Measurements from ENCODE around the gene NDUFV3. TPM values are rescaled to one million over a fixed set of nuclear protein-coding genes. Genes with fewer than 3 reads are reported as not detected.
"Not testable (repeated sequence)": the region's sequence is repeated elsewhere in the genome, so short reads cannot be mapped to it uniquely, and the experiment has no call there.

NDUFV3 gene
- total RNA-seq, 2 experiments from 2014 or later, result 23.1 to 29.4 TPM

DNA sequence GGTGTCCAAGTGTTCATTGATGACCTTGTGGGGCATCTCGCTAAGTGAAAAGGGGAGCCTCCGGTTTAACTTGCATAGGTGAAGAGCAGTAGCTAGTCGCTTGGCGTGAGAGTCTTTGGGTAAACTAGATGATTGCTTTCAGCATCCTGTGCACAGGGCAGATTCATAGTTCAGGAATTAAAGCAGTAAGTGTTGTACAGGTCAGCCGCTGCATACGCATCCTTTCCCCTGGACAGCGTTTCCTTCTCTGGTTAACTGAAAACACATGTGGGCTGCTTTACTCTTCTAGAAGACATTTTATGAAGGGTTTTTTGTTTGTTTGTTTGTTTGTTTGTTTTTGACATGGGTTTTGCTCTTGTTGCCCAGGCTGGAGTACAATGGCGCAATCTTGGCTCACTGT, 12.1 kb downstream of the NDUFV3 start:
- POLR2A ChIA-PET, result interaction anchor here (0.7 kb wide), 1 partner anchor 12 kb away, joined by 3 read pairs; the partner anchor contains the start of gene NDUFV3
- no peaks in the 10 kb centered on the region for H3K4me1 ChIP-seq (ENCODE audit: insufficient read depth, low read length, poor library complexity, severe bottlenecking)
- H3K36me3 ChIP-seq (ENCODE audit: insufficient read depth, low read length), result peaks cover 48% of the 10 kb centered on the region
- intact Hi-C loops (cut with micrococcal nuclease; ENCODE audit: unreplicated experiment), result loop anchor here (10.0 kb wide), 1 partner anchor 50 kb away; no protein-coding TSS in a partner anchor
- H2AFZ ChIP-seq (ENCODE audit: low read length), result no peak overlapping the region
- no peaks in the 10 kb centered on the region for H3K9me2 ChIP-seq (ENCODE audit: insufficient read depth, low read length)
- no peak overlapping the region for H3K27ac ChIP-seq (ENCODE audit: low read depth, low read length, poor library complexity, severe bottlenecking)
- no peak for DNase-seq (ENCODE audit: low spot score)
- no peak for TF ChIP-seq EZH2phosphoT487 (IDR thresholded peaks at IDR 0.05; ENCODE audit: borderline replicate concordance, low read depth, low read length)
- TF ChIP-seq, protein P1, sequence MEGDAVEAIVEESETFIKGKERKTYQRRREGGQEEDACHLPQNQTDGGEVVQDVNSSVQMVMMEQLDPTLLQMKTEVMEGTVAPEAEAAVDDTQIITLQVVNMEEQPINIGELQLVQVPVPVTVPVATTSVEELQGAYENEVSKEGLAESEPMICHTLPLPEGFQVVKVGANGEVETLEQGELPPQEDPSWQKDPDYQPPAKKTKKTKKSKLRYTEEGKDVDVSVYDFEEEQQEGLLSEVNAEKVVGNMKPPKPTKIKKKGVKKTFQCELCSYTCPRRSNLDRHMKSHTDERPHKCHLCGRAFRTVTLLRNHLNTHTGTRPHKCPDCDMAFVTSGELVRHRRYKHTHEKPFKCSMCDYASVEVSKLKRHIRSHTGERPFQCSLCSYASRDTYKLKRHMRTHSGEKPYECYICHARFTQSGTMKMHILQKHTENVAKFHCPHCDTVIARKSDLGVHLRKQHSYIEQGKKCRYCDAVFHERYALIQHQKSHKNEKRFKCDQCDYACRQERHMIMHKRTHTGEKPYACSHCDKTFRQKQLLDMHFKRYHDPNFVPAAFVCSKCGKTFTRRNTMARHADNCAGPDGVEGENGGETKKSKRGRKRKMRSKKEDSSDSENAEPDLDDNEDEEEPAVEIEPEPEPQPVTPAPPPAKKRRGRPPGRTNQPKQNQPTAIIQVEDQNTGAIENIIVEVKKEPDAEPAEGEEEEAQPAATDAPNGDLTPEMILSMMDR (conservative IDR thresholded peaks at IDR 0.05; ENCODE audit: low read length), result no peak
- CTCF ChIA-PET (ENCODE audit: unreplicated experiment), result no interaction called here
- no peak overlapping the region for H3K4me3 ChIP-seq (ENCODE audit: low read depth, low read length, poor library complexity, severe bottlenecking)
- no peaks in the 10 kb centered on the region for H4K20me1 ChIP-seq (ENCODE audit: insufficient read depth, low read length)
- no peaks in the 10 kb centered on the region for H3K79me2 ChIP-seq (ENCODE audit: insufficient read depth, low read depth, low read length)
- no peaks in the 10 kb centered on the region for H3K9me3 ChIP-seq (ENCODE audit: low read length)
- no peak overlapping the region for H3K4me2 ChIP-seq (ENCODE audit: low read length)
- no TSS peak for BruUV-seq (replicated peaks)

DNA sequence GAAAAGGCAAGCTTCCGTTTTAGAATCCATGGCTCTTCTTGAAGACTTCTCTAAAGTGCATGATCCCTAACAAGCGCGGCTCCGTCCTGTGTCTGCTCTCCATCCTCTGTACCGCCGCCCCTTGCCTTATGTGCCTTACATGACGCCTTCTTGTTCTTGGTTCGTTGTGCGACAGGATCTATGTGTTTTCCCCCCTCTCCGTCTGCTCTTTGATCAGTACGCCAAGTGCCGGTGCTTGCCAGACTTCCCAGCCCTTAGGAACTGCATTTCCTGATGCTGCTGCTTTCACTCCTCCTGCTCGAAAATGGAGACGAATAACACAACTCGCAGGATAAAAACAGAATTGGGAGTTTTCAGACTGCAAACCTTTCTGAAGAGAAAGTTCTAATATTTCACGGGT, 13.1 kb downstream of the NDUFV3 start:
- Histone ChIP-seq H3K4me1 (ENCODE audit: insufficient read depth, low read length, poor library complexity, severe bottlenecking) (no peaks in the 10 kb centered on the region), H3K79me2 (ENCODE audit: insufficient read depth, low read depth, low read length) (no peaks in the 10 kb centered on the region), H3K36me3 (ENCODE audit: insufficient read depth, low read length) (peaks cover 42% of the 10 kb centered on the region), H2AFZ (ENCODE audit: low read length) (no peak overlapping the region), H3K27ac (ENCODE audit: low read depth, low read length, poor library complexity, severe bottlenecking) (no peak overlapping the region), H4K20me1 (ENCODE audit: insufficient read depth, low read length) (no peaks in the 10 kb centered on the region), H3K4me2 (ENCODE audit: low read length) (no peak overlapping the region), H3K9me2 (ENCODE audit: insufficient read depth, low read length) (no peaks in the 10 kb centered on the region), H3K9me3 (ENCODE audit: low read length) (no peaks in the 10 kb centered on the region), H3K4me3 (ENCODE audit: low read depth, low read length, poor library complexity, severe bottlenecking) (no peak overlapping the region)
- no TSS peak for BruUV-seq (replicated peaks)
- no peak for TF ChIP-seq EZH2phosphoT487 (IDR thresholded peaks at IDR 0.05; ENCODE audit: borderline replicate concordance, low read depth, low read length)
- TF ChIP-seq, protein P1 (conservative IDR thresholded peaks at IDR 0.05; ENCODE audit: low read length), result no peak
- DNase-seq (ENCODE audit: low spot score), result no peak
- CTCF ChIA-PET (ENCODE audit: unreplicated experiment), result no interaction called here
- intact Hi-C loops (cut with micrococcal nuclease; ENCODE audit: unreplicated experiment), result loop anchor here (10.0 kb wide), 1 partner anchor 49 kb away; no protein-coding TSS in a partner anchor
- POLR2A ChIA-PET, result interaction anchor here (1.3 kb wide), 1 partner anchor 9 kb away, joined by 4 read pairs; no protein-coding TSS in a partner anchor

DNA sequence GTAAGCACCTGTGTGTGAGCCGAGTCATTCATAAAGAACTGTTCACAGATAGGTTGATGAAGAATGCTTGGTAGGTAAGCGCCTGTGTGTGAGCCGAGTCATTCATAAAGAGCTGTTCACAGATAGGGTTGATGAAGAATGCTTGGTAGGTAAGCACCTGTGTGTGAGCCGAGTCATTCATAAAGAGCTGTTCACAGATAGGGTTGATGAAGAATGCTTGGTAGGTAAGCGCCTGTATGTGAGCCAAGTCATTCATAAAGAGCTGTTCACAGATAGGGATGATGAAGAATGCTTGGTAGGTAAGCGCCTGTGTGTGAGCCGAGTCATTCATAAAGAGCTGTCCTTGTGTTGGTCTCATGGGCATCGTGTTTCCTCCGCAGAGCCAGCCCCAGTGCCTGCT, 15.4 kb downstream of the NDUFV3 start:
- H3K9me3 ChIP-seq (ENCODE audit: low read length); CTCF ChIA-PET (ENCODE audit: unreplicated experiment); H3K4me1 ChIP-seq (ENCODE audit: insufficient read depth, low read length, poor library complexity, severe bottlenecking); H2AFZ ChIP-seq (ENCODE audit: low read length); H4K20me1 ChIP-seq (ENCODE audit: insufficient read depth, low read length); H3K4me3 ChIP-seq (ENCODE audit: low read depth, low read length, poor library complexity, severe bottlenecking); H3K9me2 ChIP-seq (ENCODE audit: insufficient read depth, low read length); H3K27ac ChIP-seq (ENCODE audit: low read depth, low read length, poor library complexity, severe bottlenecking); BruUV-seq (replicated peaks); DNase-seq (ENCODE audit: low spot score); H3K79me2 ChIP-seq (ENCODE audit: insufficient read depth, low read depth, low read length); POLR2A ChIA-PET; H3K4me2 ChIP-seq (ENCODE audit: low read length): not testable (repeated sequence)
- peaks cover 28% of the 10 kb centered on the region for H3K36me3 ChIP-seq (ENCODE audit: insufficient read depth, low read length)
- intact Hi-C loops (cut with micrococcal nuclease; ENCODE audit: unreplicated experiment), result loop anchor here (10.0 kb wide), 1 partner anchor 46 kb away; no protein-coding TSS in a partner anchor

DNA sequence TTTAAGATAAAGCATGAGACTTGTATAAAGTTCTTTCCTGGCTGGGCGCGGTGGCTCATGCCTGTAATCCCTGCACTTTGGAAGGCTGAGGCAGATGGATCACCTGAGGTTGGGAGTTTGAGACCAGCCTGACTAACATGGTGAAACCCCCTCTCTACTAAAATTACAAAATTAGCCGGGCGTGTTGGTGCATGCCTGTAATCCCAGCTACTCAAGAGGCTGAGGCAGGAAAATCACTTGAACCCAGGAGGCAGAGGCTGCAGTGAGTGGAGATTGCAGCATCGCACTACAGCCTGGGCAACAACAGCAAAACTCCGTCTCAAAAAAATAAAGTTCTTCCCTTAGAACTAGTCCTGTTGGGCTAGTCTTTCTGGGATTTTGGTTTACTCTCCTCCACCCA, 18.8 kb downstream of the NDUFV3 start:
- POLR2A ChIA-PET; H3K9me3 ChIP-seq (ENCODE audit: low read length): not testable (repeated sequence)

More for the DNA sequence above, 18.8 kb downstream of the NDUFV3 start:
- intact Hi-C loops (cut with micrococcal nuclease; ENCODE audit: unreplicated experiment); BruUV-seq (replicated peaks); H4K20me1 ChIP-seq (ENCODE audit: insufficient read depth, low read length); H3K79me2 ChIP-seq (ENCODE audit: insufficient read depth, low read depth, low read length); H3K4me2 ChIP-seq (ENCODE audit: low read length); H3K4me1 ChIP-seq (ENCODE audit: insufficient read depth, low read length, poor library complexity, severe bottlenecking); CTCF ChIA-PET (ENCODE audit: unreplicated experiment); H2AFZ ChIP-seq (ENCODE audit: low read length); DNase-seq (ENCODE audit: low spot score); H3K27ac ChIP-seq (ENCODE audit: low read depth, low read length, poor library complexity, severe bottlenecking); H3K9me2 ChIP-seq (ENCODE audit: insufficient read depth, low read length); H3K4me3 ChIP-seq (ENCODE audit: low read depth, low read length, poor library complexity, severe bottlenecking): not testable (repeated sequence)
- H3K36me3 ChIP-seq (ENCODE audit: insufficient read depth, low read length), result peaks cover 13% of the 10 kb centered on the region
